NCI-H446 (cell line): ENCODE data around the gene TSKU.
A peak's percentile ranks its signal among the peaks of the same experiment; 100 is the strongest.

Experiments
- DNase-seq, 2 experiments: peaks; one replicate each; lab custom pipeline; 2025; lab: John Stamatoyannopoulos, UW

TSKU gene

GRCh38 chr11:76783294-76783895 lies at the start of gene TSKU:
Gene TSKU (plus strand): TSS chr11:76783356. CDS start chr11:76795617, 12,261 bp downstream.
- peak in 1 of 2 experiments; percentile 49 for DNase-seq

- DNase-seq: peak; percentile 59 to 81
Observed at GRCh38 chr11:76733906-76734305, 49.2 kb upstream of the TSKU start.

- DNase-seq: no peak
Observed at GRCh38 chr11:76734456-76735420, 48.4 kb upstream of the TSKU start.

GRCh38 chr11:76735841-76736240 lies 47.3 kb upstream of the TSKU start:
- DNase-seq: no peak

GRCh38 chr11:76736266-76736665 lies 46.9 kb upstream of the TSKU start:
- DNase-seq: no peak

- DNase-seq: peak in 1 of 2 experiments; percentile 31
Observed at GRCh38 chr11:76736773-76737495, 46.2 kb upstream of the TSKU start.

GRCh38 chr11:76738618-76739240 lies 44.4 kb upstream of the TSKU start:
- no peak for DNase-seq

GRCh38 chr11:76739798-76740197 lies 43.4 kb upstream of the TSKU start:
- no peak for DNase-seq

GRCh38 chr11:76740772-76741171 lies 42.4 kb upstream of the TSKU start:
- DNase-seq: no peak

- no peak for DNase-seq
Observed at GRCh38 chr11:76742902-76743301, 40.3 kb upstream of the TSKU start.

- peak in 1 of 2 experiments; percentile 12 for DNase-seq
Observed at GRCh38 chr11:76744186-76745043, 38.7 kb upstream of the TSKU start.

GRCh38 chr11:76745044-76745376 lies 38.1 kb upstream of the TSKU start:
- DNase-seq: no peak

GRCh38 chr11:76745561-76746207 lies 37.5 kb upstream of the TSKU start:
- DNase-seq: no peak

- no peak for DNase-seq
Observed at GRCh38 chr11:76747153-76747914, 35.8 kb upstream of the TSKU start.

- DNase-seq: no peak
Observed at GRCh38 chr11:76747915-76748860, 35.0 kb upstream of the TSKU start.

- DNase-seq: no peak
Observed at GRCh38 chr11:76748948-76749347, 34.2 kb upstream of the TSKU start.

GRCh38 chr11:76750067-76750466 lies 33.1 kb upstream of the TSKU start:
- no peak for DNase-seq

- no peak for DNase-seq
Observed at GRCh38 chr11:76750746-76751145, 32.4 kb upstream of the TSKU start.
